ENCODE measurements around the gene RHEX.
A peak's percentile ranks its signal among the peaks of the same experiment; 100 is the strongest.

RHEX gene

DNA sequence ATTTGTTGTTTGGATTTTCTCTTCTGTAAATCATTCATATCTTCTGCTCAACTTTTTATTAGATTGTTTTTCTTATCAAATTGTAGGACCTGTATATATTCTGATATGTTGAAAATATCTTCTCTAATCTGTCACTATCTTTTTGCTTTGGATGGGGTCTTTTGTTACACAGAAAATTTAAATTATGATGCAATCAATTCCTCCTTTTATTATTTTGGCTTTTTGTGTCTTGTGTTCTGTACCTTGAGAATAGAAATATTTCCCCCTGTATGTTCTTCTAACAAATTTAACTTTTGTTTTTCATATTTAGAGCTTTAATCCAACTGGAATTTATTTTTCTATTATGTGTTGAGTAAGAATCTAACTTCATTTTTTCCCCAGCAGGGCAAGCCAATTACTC is 67.4 kb downstream of the RHEX start:
- DNase-seq: no peak

- DNase-seq: no peak
These were observed 68.3 kb downstream of the RHEX start for GRCh38 chr1:206121269-206121668.

DNA sequence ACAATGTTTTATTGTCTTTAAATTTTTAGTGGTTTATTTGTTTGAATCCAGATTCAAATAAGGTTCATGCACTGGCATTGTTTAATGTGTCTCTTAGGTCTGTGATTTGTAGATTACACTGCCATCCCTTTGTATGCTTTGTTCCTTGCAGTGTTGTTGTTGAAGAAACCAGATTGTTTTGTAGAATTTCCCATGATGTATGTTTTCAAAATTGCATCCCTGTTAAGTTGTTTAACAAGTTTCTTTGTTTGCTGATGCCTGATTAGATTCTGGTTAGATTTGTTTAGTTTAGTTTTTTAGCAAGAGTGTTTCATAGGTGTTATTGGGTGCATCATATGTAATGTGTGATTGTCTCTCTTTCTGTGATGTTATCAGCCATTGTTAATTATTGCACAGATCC is 69.7 kb downstream of the RHEX start:
- DNase-seq: no peak

DNA sequence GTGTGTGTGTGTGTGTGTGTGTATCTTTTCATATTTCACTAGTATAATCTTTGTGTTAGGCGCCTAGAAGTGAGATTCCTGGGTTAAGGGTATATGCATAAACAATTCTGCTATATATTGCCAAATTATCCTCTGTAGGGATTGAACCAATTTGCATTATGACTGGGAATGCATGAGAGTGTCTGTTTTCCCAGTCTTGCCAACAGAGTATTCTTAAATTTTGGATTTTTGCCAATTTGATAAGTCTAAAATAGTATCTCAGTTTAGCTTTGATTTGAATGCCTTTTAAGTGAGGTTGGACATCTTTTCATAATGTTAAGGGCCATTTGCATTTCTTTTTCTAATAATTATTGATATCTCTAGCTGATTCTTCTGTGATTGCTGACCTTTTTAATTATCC is 72.4 kb downstream of the RHEX start:
- no peak for DNase-seq

- DNase-seq: no peak
These were observed 74.4 kb downstream of the RHEX start for GRCh38 chr1:206127336-206127735.

DNA sequence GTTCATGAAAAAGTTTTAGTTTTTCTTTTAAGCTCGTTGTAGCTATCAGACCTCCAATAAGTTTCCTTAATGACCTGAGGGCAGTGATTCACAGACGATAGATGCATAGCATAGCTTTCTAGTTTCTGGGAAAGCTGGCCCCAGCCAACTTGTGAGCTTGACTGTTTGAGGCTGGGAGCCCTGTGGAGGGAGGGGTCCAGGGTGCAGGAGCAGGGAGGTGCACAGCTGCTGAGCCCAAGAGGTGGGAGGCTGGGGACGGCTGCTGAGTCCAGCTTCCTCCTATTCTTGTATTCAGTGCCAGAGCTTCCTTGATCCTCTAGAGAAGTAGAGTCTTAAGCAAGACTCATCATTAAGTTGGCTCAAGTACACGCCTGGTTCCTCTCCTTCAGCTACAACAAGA is 75.2 kb downstream of the RHEX start:
- no peak for DNase-seq

DNA sequence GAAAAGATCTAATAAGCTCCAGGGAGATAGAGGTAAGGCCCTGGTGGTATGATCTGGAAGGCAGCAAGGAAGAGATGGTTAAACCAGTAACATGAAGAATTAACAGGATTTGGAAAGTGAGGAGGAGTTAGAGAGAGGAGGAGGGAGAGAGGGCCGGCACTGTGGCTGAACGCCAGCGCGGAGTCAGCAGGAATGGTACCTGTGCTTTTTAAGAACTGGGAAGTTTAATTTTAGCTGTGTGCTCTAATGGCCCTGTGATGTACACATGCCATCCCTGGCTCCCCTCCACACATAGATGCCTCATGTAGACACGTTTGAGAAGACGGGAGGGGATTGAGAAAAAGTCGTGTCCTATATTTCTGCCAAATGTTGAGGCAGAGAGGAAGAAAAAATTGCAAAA is 78.1 kb downstream of the RHEX start:
- DNase-seq: no peak

DNA sequence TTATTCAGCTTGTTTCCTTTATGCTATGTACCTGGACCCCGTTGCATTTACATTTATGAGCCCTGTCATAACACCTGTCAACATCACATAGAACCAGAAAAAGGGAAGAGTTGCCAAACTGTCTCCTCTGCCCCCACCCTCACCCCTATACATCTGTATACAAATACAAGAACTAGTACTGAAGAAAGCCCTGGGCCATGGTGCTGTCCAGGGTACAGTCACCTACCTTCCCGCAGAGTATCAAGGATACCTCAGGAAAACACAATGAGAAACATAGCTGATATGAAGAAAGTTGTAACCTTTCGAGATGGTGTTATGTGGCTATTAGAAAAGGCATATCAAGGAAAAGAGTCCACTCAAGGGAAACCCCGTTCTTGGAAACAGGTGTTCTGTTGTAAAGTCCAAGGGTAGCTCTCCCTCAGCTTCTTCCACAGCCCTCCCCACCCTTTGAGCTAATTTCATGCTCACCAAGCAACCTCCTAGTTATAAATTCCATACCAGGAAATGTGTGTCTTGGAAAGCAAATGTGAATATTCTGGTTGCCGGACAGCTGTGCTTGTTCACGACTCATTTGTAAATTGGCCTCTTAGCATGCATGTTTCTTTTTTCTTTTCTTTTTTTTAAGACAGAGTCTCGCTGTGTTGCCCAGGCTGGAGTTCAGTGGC is 80.9 kb downstream of the RHEX start:
- DNase-seq: no peak

- DNase-seq: no peak
These were observed 82.3 kb downstream of the RHEX start for GRCh38 chr1:206135248-206135647.

DNA sequence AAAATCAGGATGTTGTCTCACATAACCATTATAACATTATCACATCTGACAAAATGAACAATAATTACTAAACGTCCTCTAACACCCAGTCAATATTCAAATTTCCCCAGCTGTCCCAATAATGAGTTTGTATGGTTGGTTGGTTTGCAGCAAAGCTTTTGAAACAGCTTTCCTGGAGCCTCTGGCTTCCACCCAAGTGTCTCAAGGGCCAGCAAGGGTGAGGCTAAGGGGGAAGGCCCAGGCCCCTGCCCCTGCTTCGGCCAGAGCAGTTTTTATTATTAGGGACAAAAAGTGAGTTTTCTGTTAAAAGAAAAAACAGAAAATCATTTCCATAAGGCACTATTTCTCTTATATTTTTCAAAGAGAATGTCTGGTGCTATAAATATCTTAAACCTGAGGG is 83.3 kb downstream of the RHEX start:
- DNase-seq: no peak

DNA sequence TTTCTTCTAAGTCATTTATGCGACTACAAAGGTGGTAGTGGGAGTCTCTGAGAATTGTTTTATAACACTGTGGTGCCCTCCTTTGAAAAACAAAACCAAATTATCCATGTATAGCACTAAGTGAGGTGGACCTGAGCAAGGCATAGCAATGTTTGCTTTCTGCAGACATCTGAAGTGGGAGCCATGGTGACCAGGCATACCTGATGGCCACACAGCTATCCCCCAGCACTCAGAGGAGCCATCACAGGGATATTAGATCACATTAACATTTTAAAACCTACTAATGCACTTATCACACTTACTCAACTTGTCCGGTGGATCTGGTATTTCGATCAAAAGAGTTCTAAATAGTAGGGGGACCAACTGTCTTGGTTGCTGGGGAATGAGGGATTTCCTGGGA is 89.0 kb downstream of the RHEX start:
- DNase-seq: no peak

- DNase-seq: no peak
These were observed 89.8 kb downstream of the RHEX start for GRCh38 chr1:206142770-206143169.

DNA sequence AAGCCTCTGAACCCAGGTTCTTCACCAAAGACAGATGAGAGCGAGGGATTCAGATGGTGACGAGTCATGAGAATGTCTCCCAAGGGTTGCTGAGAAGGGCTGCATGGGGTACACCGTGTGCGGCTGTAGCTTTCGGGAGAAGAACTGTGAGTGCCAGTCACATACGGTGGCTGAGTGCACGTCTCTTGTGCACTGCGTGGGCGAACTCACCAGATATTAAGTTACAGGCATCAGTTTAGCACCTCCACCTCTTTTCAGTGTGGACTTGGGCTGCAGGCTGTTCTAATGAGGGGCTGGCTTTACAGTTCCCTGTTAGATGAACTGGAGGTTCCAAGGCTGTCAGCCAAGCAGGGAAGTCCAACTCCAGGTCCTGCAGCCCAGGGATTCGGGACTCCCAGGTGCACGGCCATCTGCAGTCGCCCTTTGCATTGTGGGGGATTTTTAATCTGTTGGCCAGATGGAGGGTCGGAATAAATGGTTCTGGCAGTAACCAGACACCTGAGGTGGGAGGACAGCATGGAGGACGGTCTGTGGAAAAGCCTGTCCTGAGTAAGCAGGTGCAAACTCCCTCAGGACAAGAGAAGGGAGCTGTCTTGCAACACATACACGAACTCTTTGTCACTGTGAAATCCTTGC is 90.7 kb downstream of the RHEX start:
- peak; percentile 13 to 31 for DNase-seq

- DNase-seq: peak in 1 of 2 experiments; percentile 4
These were observed 91.6 kb downstream of the RHEX start for GRCh38 chr1:206144605-206145004.

DNA sequence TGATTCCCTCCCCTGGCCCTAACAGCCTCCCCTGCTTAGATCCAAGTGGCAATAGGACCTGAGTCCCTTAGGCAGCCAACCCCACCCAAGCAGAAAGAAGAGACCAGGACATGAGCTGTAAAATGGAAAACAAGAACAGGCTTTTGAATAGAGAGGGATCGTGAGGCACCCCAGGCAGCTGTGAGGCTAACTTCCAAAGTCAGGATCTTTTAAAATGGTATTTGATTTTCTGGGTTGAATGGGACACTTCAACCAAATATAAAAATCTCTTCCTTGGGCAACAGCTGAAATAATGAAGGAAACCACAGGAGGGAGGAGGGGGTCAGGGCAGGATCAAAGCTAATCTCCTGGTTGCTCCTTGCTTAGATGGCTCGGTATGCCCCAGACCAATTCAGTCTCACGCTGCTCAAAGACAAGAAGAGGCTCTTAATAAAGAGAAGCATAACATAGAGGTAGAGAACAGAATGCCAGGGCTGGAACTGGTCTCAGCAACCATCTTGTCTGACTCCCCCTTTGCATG is 92.9 kb downstream of the RHEX start:
- no peak for DNase-seq

Measured in SHP77 (cell line).